Endothelial cell (in vitro differentiated cells): ENCODE measurements around the gene OVOL2. TPM values are rescaled to one million over a fixed set of nuclear protein-coding genes. Genes with fewer than 3 reads are reported as not detected.

ENCODE experiments used
- DNase-seq: peaks from one replicate; pipeline ENCODE4 v3.0.0; 2021; ENCODE audit warnings: low spot score
- H3K27ac Mint-ChIP-seq: one replicate; pipeline ENCODE4 v1.8.0; 2021; ENCODE audit warnings: mixed read lengths, inconsistent platforms; ENCODE audit not compliant: unreplicated experiment
- H3K27me3 Mint-ChIP-seq: one replicate; pipeline ENCODE4 v1.8.0; 2021; ENCODE audit warnings: mild to moderate bottlenecking, moderate library complexity, mixed read lengths, inconsistent platforms; ENCODE audit not compliant: unreplicated experiment
- H3K36me3 Mint-ChIP-seq: one replicate; pipeline ENCODE4 v1.8.0; 2021; ENCODE audit warnings: mild to moderate bottlenecking, low read depth, mixed read lengths, inconsistent platforms; ENCODE audit not compliant: unreplicated experiment
- H3K4me1 Mint-ChIP-seq: one replicate; pipeline ENCODE4 v1.8.0; 2021; ENCODE audit warnings: mild to moderate bottlenecking, mixed read lengths, inconsistent platforms; ENCODE audit not compliant: unreplicated experiment
- H3K4me3 Mint-ChIP-seq: one replicate; pipeline ENCODE4 v1.8.0; 2021; ENCODE audit warnings: mild to moderate bottlenecking, mixed read lengths, inconsistent platforms; ENCODE audit not compliant: unreplicated experiment
- H3K9me3 Mint-ChIP-seq: one replicate; pipeline ENCODE4 v1.8.0; 2021; ENCODE audit warnings: mixed read lengths, inconsistent platforms; ENCODE audit not compliant: unreplicated experiment
- CTCF ChIP-seq: fragments of 200-600 bp; sonication (generic); IDR thresholded peaks from one replicate; pipeline ENCODE4 v1.5.0; 2021; ENCODE audit warnings: antibody characterized with exemption; ENCODE audit not compliant: unreplicated experiment
- total RNA-seq: library from RNA; stranded (reverse); fragmentation: NEBNext Ultra II Directional; extraction: Animal tissue kit (Norgen Biotek cat#: 25700); gene quantifications from one replicate; pipeline ENCODE4 v1.2.1, GENCODE V29; 2021; ENCODE audit not compliant: unreplicated experiment

OVOL2 gene
- total RNA-seq, 1 donor from 2014 or later: not detected

- Mint-ChIP-seq H3K27me3 (peaks cover 1% of the 10 kb centered on the region), H3K9me3 (no peaks in the 10 kb centered on the region), H3K36me3 (no peaks in the 10 kb centered on the region), H3K27ac (no peak overlapping the region), H3K4me1 (peaks cover 5% of the 10 kb centered on the region), H3K4me3 (no peak overlapping the region)
- no peak for DNase-seq
- no peak for TF ChIP-seq CTCF
Measured at GRCh38 chr20:18007534-18008292, 50.0 kb downstream of the OVOL2 start.

- H3K27ac Mint-ChIP-seq: no peak overlapping the region
- H3K4me1 Mint-ChIP-seq: peaks cover 1% of the 10 kb centered on the region
- H3K4me3 Mint-ChIP-seq: no peak overlapping the region
- peaks cover 1% of the 10 kb centered on the region for H3K27me3 Mint-ChIP-seq
- DNase-seq: no peak
- no peaks in the 10 kb centered on the region for H3K36me3 Mint-ChIP-seq
- TF ChIP-seq CTCF: no peak
- H3K9me3 Mint-ChIP-seq: no peaks in the 10 kb centered on the region
Measured at GRCh38 chr20:18006684-18007083, 51.0 kb downstream of the OVOL2 start.

- no peak overlapping the region for H3K27ac Mint-ChIP-seq
- no peaks in the 10 kb centered on the region for H3K36me3 Mint-ChIP-seq
- peaks cover 1% of the 10 kb centered on the region for H3K27me3 Mint-ChIP-seq
- no peak for TF ChIP-seq CTCF
- H3K4me1 Mint-ChIP-seq: no peaks in the 10 kb centered on the region
- no peak for DNase-seq
- H3K4me3 Mint-ChIP-seq: no peak overlapping the region
- no peaks in the 10 kb centered on the region for H3K9me3 Mint-ChIP-seq
Measured at GRCh38 chr20:18005990-18006364, 51.7 kb downstream of the OVOL2 start.

- Mint-ChIP-seq H3K27me3 (peaks cover 1% of the 10 kb centered on the region), H3K27ac (no peak overlapping the region), H3K4me1 (no peaks in the 10 kb centered on the region), H3K9me3 (no peaks in the 10 kb centered on the region), H3K36me3 (no peaks in the 10 kb centered on the region), H3K4me3 (no peak overlapping the region)
- TF ChIP-seq CTCF: no peak
- no peak for DNase-seq
Measured at GRCh38 chr20:18005170-18005989, 52.3 kb downstream of the OVOL2 start.
